Retina (tissue), 1 donor: ENCODE measurements around the gene HTR4.

Source experiments
- DNase-seq: peaks from one replicate; pipeline ENCODE4 v3.0.0-alpha.2; 2016

The HTR4 gene

DNA sequence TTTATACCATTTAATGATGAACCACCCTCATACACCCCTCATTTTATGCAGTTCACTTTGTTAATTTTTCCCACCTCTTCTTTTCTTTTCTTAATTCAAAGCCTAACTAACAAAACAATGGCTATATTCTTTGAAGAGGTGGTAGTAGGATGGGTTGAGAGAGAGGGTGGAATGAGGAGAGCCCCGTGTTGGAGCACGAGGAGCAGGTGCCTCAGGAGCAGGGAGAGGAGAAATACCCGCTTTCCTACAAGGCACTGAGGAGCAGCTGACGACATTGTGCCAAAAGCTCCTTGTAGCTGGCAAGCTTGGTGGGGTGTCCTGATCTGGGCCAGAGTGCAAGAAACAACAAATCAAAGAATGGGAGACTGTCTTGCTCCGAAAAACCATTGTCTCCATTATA lies 129.6 kb downstream of the HTR4 start:
- DNase-seq = no peak

DNA sequence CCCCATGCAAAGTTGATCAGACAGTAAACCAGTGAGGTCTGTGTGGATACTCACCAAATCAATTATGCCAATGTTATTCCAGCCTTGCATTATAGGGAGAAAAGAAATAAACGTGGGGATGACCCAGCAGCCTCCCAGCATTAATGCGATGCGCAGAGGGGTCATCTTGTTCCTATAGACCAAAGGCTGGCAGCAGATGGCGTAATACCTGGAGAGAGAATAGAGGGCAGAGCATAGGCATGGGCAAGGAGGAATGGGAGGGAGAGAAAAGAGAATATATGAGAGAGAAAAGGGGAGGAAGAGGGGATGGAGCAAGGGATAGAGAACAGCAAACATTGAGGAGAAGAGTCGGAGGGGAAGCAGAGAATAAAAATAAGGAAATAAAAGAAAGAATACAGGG lies 131.2 kb downstream of the HTR4 start:
- no peak for DNase-seq

DNA sequence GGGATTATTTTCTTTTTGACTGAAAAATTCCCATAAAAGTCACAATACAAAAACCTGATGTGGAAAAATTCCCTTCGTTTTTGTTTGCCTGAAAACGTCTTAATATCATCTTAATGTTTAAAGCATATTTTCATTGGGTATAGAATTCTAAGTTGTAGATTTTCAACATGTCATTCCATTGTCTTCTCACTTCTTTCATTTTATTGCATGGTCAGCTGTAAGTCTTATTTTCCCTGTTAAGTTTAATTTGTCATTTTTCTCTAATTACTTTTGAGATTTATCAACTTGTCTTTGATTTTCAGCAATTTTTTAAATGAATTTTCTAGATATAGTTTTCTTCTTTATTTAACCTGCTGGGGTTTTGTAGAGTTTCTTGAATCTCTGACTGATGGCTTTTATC lies 138.9 kb downstream of the HTR4 start:
- DNase-seq = no peak

DNA sequence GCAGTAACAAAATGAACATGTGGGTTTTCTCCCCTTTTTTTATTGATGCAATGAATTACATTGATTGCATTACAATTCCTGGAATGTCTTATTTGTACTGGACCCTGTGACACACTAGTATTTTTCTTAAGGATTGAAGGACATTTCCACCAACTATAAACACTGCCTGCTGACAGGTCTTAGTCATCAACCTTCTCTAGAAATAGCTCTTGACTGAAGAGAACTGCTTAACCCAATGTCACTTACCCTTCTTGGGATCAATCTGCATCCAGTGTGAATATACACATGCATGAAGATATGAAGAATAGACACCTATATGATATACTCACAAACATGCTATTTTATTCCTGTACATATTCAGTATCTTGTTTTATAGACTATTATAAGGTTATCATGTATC lies 140.0 kb downstream of the HTR4 start:
- no peak for DNase-seq

DNA sequence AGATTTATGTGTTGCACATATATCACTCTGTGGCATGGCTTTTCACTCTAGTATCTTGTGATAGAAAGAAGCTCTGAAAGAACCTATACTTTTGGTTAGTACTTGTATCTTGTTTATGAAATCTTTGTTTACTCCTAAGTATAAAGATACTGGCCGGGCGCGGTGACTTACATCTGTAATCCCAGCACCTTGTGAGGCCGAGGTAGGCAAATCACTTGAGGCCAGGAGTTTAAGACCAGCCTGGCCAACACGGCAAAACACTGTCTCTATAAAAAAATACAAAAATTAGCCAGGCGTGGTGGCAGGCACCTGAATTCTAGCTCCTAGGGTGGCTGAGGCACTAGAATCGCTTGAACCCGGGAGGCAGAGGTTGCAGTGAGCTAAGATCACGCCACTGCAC lies 141.8 kb downstream of the HTR4 start:
- no peak for DNase-seq

DNA sequence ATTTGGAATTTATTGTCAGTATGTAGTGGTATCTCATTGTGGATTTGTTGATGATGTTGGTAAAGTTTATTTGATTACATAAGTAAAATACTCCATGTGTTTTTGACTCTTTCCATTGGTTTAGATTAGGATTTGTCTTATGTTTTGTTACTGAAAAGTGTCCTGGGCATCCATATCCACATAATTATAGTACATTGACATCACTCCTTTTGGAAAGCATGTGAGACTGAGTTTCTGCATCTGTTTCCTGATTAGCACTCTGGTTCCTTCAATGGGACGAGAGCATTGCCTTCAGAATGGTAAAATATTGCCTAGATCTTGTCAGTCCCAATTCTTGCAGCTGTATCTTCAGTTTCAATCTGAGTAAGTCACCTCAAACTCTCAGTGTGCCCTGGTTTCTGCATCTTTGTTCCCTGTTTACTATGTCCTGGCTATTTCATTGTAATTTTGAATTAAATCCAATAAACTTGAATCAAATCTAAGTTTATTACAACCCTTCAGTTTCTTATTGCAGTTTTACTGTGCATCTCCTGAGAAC lies 142.4 kb downstream of the HTR4 start:
- DNase-seq = no peak

DNA sequence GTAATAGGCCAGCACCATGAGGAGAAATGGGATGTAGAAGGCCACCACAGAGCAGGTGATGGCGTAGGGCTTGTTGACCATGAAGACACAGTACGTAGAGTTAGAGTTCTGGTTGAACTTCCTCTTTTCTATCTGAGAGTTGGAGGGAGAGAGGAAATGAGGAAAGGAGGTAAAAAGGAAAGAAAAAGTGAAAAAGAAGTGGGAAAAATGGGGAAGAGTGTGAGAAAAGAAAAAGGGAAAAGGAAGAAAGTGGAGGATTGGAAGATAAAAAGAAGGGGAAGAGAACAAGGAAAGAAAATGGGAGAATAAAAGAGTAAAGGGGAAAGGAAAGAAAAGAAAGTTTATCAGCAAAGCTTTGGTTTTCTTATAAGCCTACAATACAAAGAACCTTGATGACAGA lies 144.4 kb downstream of the HTR4 start:
- DNase-seq = no peak

DNA sequence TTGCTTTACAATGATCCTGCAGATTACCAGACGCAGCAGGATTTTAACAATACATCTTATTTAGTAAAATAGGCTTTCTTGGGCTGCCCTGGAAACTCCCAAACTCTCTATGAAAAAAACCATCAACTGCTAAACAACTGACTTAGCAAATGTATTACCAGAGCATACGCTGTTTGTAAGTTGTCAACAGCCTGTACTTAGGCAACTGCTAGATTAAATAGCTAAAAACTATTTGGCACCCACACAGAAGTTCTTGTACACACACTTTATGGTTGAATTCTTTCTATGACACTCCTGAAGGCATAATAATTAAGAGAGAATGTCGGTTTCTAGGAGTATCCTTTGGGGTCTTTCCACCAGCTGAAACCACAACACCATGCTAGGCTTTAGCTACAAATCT lies 146.7 kb downstream of the HTR4 start:
- no peak for DNase-seq

DNA sequence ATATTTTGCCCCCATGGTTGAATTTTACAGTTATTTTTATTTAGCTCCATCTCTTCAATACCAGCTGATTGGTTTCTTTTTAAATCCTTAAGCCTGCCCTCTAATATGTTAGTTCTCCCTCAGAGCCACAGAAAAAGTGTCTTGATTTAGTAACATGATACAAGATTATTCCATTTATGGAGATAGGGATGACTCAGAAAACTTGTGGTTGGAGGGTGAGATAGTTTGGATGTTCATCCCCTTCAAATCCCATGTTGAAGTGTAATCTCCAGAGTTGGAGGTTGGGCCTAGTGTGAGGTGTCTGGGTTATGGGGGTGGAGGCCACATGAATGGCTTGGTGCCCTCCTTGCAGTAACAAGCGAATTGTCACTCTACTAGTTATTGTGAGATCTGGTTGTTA lies 154.9 kb downstream of the HTR4 start:
- no peak for DNase-seq

DNA sequence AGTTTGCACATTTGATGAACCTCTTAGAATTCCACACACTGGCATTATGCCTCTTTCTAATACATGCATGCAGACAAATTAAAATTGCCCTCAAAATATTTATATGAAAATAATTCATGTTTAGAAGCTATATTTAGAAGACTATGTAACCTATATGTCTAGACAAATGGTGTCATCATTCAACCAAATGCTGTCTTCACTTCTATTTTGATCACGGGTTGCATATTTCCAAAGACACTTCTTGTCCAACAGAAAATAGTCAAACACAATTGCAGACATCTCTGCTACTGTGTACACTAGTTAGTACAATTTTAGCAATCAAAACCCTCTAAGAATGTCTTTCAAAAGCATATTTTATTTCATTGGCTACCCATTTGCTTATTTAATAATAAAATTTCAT lies 156.6 kb downstream of the HTR4 start:
- DNase-seq = no peak

DNA sequence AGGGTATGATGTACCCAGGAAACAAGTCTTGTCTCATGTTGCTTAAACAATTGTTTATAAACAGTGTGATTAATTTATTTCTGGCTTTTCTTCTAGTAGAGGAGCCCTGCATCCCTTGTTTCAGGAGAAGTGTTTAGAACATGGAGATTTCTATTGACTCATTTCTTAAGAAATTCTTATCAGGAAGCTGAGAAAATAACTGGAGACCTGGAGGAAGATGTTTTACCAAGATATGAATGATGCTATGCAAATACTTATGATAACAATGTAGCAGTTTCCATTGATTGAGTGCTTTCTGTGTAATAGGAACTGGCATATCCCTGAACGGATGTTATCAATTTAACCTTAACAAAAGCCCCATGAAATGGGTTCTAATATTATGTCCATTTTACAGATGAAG lies 162.0 kb downstream of the HTR4 start:
- no peak for DNase-seq

DNA sequence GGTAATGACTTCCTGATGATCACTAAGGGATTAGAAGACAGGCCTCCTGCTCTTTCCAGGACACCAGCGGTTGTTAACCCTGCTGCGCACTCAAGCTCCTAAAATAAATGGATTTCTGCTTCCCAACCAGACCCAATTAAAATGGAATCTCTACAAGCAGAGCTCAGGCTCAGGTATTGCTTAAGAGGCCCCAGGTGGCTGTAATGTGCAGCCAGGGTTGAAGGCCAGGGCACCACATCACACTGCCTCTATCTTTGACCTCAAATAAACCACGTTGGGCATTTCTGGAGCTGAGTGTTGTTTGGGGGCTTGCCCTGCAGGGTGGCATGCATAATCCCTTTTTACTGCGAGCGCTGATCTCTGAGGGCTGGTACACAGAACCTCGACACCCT lies 162.5 kb downstream of the HTR4 start:
- no peak for DNase-seq

DNA sequence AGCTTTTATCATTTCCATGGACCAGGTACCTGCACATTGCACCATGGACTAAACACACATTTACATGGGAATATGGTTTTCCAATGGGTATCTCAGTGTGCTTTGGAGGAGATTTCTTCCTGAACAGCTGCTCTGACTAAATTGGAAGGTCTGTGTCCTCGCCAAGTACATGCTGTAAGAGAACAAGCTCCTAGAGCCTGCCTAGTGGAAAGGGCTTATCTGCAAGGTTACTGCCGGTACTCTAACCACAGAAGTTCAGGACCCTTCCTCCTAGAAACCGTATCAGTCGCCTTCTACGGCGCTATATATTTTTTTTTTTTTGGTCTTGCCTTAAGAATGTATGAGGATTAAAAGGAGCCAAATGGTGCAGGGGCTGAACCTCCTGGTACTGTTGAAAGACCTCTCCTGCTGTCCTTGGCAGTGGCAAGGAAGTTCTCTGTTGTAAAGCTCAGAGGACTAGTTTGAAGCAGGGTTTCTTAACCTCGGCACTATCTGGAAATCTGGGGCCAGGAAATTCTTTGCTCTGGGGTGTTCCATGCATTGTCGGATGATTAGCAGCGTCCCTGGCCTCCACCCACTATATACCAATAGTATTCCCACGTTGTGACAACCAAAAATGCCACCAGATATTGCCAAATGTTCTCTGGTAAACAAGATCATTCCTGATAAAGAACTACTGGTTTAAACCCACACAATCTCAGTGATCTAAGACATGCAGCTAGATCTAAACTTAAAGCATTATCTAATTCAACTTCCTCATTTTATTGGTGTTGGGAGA lies 163.1 kb downstream of the HTR4 start:
- no peak for DNase-seq

DNA sequence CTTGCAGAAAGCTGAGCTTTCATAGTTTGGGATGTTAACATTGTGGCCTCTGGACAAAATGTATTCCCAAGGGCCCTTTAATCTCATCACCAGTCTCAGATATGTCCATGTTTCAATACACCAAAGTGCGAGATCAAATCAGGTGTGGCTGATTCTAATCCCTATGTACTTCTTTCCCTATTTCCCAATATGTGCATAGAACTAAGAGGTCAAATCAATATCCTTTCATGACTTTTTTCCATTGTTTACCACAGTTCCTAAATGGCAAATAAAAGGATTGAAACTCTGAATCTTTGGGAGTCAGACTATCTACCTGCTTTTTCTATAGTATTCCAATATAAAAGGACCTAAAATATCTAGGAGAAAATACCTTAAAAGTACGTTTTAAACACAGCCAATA lies 165.6 kb downstream of the HTR4 start:
- DNase-seq = no peak

DNA sequence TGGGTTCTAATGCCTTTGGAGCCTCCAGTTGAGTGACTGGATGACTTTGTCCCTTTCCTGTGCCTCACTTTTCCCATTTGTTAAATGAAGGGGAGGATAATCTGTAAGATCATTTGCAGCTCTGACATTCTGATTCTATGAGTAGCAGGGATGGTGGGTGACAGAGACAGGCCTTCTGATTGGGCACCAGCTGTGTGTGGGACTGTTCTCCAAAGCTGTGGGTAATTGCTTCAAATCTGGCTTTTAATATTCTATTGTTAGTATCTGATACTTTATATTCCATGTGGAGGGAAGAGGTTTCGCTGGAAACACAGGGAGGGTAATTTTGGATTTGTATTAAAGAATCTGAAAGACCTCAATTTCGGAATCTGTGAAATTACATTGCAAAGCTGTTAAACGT lies 167.9 kb downstream of the HTR4 start:
- DNase-seq = no peak

DNA sequence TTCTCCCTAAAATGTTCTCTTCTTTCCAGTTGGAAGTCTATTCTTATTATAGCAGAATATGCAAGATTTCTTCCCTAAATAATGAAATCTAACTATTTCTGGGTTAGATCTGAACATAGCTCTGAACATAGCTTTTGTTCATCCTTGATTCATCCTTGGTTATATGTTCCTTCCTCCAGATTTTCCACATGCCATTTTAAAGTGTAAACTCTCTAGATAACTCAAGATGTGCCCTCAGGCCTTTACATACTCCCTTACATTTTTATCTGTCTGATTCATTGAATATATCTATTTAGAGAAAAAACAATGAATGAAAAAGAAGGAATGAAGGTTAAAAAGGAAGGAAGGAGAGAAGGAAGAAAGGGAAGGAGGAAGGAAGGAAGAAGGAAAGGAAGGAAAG lies 169.7 kb downstream of the HTR4 start:
- DNase-seq = no peak

DNA sequence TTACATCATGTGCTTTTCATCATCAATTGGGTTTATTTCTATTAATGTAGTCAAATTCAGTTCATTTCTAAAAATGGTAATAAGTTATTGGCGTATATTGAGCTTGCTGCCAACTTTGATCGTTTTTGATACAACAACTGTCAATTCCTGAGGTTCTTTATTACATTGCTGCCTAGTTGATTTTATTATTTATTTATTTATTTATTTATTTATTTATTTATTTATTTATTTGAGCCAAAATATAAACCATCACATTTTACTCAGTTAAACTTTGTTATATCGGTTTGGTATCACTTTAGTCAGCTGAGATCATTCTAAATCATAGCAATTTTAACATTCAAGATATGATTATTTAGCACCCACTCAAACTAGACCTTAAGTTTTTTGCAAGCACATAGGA lies 170.6 kb downstream of the HTR4 start:
- no peak for DNase-seq

DNA sequence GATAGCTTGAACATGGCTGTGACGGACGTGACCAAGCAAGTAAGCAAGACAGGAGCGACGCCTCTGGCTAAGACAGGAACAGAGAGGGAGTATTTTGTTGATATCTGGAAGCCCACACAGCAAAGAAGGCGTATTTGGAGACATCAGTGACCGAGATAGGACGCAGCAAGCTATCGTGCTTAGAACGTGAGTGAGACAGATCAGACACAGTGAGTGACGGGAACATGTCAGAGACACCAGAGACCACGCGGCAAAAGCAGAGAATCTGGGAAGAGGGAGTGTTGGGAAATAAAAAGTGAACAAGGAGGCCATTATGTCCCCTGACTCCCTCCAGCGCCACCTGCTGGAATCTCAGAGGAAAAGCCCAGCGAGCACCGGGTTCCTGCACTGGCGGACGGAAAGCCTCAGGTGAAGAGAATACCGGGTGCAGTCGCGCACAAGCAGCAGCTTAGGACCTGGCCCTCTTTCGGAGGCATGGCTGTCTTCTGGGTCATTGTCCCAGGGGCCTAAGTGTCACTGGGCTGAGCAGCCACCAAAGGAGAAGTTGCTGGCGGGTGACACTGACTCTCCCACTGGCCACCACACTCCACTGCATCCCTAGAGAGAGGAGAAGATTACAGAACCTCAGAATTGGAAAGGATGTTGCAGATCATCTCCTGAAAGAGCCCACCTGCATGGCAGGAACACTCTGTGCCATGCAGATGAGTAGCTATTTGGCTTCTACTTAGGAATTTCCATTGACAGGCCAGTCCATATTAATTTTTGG lies 171.4 kb downstream of the HTR4 start:
- peak; percentile 5 for DNase-seq

DNA sequence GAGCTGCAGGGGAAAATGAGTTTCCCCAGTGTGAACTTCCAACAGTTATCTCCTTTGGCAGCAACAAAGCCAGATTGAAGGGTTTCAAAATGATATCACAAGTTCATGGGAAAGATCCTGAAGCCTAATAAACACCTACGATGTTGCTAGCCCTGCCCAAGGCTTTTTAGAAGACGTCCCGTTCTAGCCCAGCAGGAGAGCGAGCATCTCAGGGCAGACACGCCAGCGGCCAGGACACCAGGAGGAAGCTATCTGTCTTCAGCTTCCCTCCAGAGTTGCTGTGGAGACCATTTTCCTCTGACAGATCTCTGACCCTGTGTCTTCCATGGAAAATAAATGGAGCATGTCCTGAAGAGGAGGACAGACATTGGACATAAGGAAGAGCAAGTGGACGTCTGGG lies 172.1 kb downstream of the HTR4 start:
- no peak for DNase-seq

DNA sequence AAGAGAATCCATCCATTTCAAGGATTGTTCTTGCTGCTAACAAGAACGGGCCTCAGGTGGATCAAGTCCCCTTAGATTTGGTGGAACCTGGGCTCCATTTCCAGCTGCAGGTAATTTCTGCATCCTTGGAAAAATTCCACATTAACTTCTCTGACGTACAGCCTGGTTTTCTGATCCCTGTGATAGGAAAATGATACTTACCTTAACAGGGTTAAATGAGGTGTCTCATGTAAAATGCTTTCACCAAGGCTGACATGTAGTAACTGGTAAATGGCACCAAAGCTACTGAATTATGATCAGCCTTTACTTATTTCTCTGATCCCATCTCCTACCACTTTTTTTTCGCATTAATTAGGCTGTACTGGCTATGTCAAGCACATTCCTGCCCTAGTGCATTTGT lies 176.9 kb downstream of the HTR4 start:
- DNase-seq = no peak

DNA sequence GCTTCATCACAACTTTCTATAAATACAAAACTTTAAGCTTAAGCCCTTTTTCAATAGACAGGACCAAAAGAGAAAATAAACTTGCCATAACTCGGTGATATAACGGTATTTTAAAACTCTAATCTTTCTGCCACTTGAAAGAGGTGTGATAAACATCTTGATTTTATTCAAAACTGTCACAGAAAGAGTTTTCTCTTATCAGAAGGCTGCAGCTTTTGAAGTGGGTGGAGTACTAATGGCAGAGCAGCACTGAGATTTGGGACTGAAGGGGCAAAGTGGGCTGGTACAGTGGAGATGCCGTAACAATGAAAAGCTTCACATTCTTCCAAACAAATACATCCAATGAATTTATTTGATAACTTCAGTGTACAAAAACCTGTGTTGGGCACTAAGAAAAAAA lies 178.0 kb downstream of the HTR4 start:
- no peak for DNase-seq

DNA sequence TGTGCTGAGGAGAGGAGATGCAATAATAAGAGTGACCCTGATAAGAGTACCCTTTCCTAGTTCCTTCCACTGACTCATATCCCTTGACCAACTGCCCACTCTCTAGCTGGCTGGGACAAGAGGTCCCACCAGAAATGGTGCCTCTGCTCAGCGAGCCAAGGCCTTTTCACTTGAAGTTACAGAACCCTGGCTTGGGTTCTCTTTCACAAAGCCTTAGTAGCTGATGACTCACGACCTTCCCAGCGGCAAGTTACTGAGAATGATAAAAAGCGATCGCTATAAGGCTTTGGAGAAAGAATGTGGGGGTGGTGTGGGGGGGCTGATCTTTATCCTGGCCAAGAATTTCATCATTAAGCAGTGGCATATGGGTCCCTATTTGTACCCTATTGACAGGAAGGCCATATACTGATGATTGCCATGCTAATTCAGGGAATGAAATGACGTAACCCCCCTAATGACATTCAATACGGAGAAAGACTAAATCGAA lies 180.3 kb downstream of the HTR4 start:
- DNase-seq = no peak

DNA sequence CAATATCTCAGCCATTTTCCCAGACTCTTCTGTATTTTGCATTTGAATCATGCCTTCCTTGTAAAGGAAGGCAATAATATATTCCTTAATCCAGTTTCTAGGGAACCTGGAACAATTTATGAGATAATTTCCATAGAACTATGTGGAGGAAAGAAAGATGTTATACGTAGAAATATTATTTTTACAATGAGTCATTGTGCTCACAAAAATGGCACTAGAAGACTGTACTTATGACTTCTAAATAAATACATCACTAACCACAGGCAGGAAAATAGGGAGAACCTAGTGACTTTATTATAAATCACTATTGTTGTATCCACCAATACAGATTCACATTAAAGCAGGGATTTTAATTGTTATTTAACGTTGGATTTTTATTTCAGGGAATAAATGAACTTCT lies 182.9 kb downstream of the HTR4 start:
- no peak for DNase-seq

DNA sequence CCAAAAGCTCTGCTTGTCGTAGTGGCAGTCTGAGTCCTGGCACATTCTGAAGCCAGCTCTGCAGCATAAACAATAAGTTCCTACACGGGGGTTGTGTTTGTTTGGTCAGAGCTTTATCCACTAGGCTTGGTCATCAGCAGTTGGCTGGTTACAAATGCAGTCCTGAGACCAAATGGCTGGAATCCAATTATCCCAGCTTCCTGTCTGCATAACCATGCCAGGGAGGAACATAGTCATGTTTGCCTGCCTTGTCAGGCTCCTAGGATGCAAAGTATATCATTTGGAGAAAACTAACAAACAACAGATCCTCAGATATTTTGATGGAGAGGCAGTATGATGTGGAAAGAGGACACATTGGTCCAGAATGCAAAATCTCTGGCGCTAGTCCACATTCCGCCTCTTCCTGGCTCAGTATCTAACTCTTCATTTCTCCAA lies 184.8 kb downstream of the HTR4 start:
- DNase-seq = no peak
